Ovary (tissue), 9 donors: ENCODE results near the gene PUDP. TPM values are rescaled to one million over a fixed set of nuclear protein-coding genes. Genes with fewer than 3 reads are reported as not detected.

Experiments
- DNase-seq, 5 donors: peaks; one replicate each; pipeline ENCODE4 v3.0.0-alpha.2; 2019 to 2020
- H3K27ac ChIP-seq, 2 donors: fragments of 200-600 bp; one replicate each; pipeline versions ENCODE4 v1.5.1 to v1.8.0; 2019 to 2022
- H3K27me3 ChIP-seq: fragments of 200-600 bp; one replicate; pipeline ENCODE4 v1.8.0; 2022
- H3K36me3 ChIP-seq: fragments of 200-600 bp; sonication (generic); one replicate; pipeline ENCODE4 v1.5.1; 2019
- H3K4me1 ChIP-seq: one replicate; pipeline ENCODE4 v1.8.1; 2013; ENCODE audit warnings: mild to moderate bottlenecking, moderate library complexity; ENCODE audit not compliant: insufficient read depth
- H3K4me3 ChIP-seq: fragments of 200-600 bp; sonication (generic); one replicate; pipeline ENCODE4 v1.5.1; 2017
- H3K9me3 ChIP-seq, 2 donors: fragments of 200-600 bp in 1 of 2; sonication (generic) in 1 of 2; one replicate each; pipeline versions ENCODE4 v1.5.1 to v1.8.1; 2013 to 2019; ENCODE audit warnings: mild to moderate bottlenecking in 1 of 2, moderate library complexity in 1 of 2
- EP300 ChIP-seq: sonication (generic); formaldehyde crosslinking; IDR thresholded peaks from one replicate; pipeline ENCODE4 v1.6.1; 2017; ENCODE audit warnings: antibody characterized with exemption
- POLR2A ChIP-seq: fragments of 450-650 bp; IDR thresholded peaks from one replicate; pipeline ENCODE4 v1.6.1; 2017; ENCODE audit warnings: antibody characterized with exemption, mild to moderate bottlenecking, moderate library complexity
- WGBS, 3 donors: extraction: QIAGEN DNeasy Blood & Tissue Kit in 1 of 3; methylation state at CpG; one replicate each; pipeline versions ENCODE4 v1.1.5 to v1.1.7; 2013 to 2017; 5-methylcytosine and 5-hydroxymethylcytosine counted together
- intact Hi-C, 4 donors: fragments of 100-400 bp; cut with DNase I; formaldehyde crosslinking; loops; one replicate each; pipeline versions ENCODE4 v1.11.0 to v1.15.1; 2022 to 2023
- polyA plus RNA-seq, 2 donors: library from polyadenylated mRNA; stranded (reverse); fragments of 200-250 nt in 1 of 2; fragments of 350-450 nt in 1 of 2; fragmentation: Illumina TruSeq in 1 of 2; extraction: RNeasy Lipid Tissue Mini Kit (QIAGEN cat#74804) in 1 of 2; gene quantifications; one replicate each; pipeline ENCODE4 v1.2.3, GENCODE V29; 2013 to 2014
- total RNA-seq, 7 donors: library from RNA; depleted of rRNA in 2 of 7; stranded (reverse); fragments of >200 nt in 2 of 7; fragmentation: NEBNext Ultra II Directional in 3 of 7; extraction: Animal tissue kit (Norgen Biotek cat#: 25700) in 3 of 7; gene quantifications; one replicate each; pipeline versions ENCODE4 v1.1.0 to v1.2.4, GENCODE V29; 2016 to 2023
- TF ChIP-seq, protein P1 (sequence below), 3 donors: fragments of 450-650 bp in 2 of 3; fragments of 200-600 bp in 1 of 3; IDR thresholded peaks; one replicate each; pipeline versions ENCODE4 v1.5.1 to v1.8.0; 2016 to 2022; ENCODE audit warnings: antibody characterized with exemption in 3 of 3, mild to moderate bottlenecking in 1 of 3
- donor health status: DM: no; HTN: no; CAD: no; lungs with moderate emphysema.
- donor health status: DM: no; HTN: no; CAD: no.
- donor health status: Bipolar disorder and iron deficiency.
- donor health status: DM: yes; HTN: yes; CAD: no.
- donor health status: DM: no; HTN: no; CAD: no.
- donor health status: DM: yes; HTN: yes; CAD: no.

PUDP gene
- total and polyA plus RNA-seq, 9 donors = 7.0 to 17.9 (median 14.8) TPM

DNA sequence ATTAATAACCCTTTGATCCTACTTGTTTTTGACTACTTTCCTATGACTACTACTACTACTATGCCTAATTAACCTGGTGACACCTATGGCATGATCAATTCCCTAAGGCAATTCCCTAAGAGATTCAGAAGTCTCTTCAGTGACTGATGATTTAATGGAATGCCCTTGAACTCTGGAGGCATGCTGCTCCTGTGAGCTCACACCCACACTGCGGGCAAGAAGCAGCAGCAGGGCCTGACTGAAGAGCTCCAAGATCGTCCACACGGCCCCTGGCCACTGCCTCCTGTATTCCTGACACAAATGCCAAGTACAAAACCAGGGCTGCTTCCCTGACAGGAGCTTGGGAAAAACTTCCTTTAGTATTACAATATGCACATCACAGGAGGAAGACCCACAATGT, 74.6 kb downstream of the PUDP start:
- 32 to 42% (median 42%) methylated on average over 3 of the region's 3 CpGs for WGBS, 3 donors
- H3K4me3 ChIP-seq = no peak overlapping the region
- no peaks in the 10 kb centered on the region for H3K27me3 ChIP-seq
- no peaks in the 10 kb centered on the region for H3K9me3 ChIP-seq
- no peaks in the 10 kb centered on the region for H3K4me1 ChIP-seq
- DNase-seq = no peak
- TF ChIP-seq EP300 = no peak
- TF ChIP-seq POLR2A = no peak
- TF ChIP-seq, protein P1, sequence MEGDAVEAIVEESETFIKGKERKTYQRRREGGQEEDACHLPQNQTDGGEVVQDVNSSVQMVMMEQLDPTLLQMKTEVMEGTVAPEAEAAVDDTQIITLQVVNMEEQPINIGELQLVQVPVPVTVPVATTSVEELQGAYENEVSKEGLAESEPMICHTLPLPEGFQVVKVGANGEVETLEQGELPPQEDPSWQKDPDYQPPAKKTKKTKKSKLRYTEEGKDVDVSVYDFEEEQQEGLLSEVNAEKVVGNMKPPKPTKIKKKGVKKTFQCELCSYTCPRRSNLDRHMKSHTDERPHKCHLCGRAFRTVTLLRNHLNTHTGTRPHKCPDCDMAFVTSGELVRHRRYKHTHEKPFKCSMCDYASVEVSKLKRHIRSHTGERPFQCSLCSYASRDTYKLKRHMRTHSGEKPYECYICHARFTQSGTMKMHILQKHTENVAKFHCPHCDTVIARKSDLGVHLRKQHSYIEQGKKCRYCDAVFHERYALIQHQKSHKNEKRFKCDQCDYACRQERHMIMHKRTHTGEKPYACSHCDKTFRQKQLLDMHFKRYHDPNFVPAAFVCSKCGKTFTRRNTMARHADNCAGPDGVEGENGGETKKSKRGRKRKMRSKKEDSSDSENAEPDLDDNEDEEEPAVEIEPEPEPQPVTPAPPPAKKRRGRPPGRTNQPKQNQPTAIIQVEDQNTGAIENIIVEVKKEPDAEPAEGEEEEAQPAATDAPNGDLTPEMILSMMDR (IDR thresholded peaks at IDR 0.05) = no peak
- H3K36me3 ChIP-seq = no peaks in the 10 kb centered on the region
- H3K27ac ChIP-seq = no peak overlapping the region
- intact Hi-C loops = no loop called here

DNA sequence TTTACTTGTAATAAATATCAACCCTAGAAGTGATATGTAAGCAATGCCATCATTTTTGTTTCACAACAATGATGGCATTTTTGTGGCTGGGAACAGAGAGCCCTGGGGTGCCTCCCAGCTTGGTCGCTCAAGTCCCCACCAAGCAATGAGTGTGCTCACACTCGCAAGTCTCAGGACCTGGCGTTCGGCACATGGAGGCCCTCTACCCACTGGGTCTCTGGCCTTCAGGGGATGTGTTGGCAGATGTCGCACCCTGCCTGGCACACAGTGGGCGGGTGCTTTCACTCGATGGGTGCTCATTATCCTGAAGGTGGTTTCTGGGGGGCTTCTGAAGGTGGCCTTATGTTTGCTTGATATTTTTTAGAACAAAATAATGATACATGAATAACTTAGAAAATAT, 75.1 kb downstream of the PUDP start:
- Histone ChIP-seq H3K9me3 (no peaks in the 10 kb centered on the region), H3K36me3 (no peaks in the 10 kb centered on the region), H3K4me3 (no peak overlapping the region), H3K27ac (no peak overlapping the region), H3K4me1 (no peaks in the 10 kb centered on the region), H3K27me3 (no peaks in the 10 kb centered on the region)
- intact Hi-C loops = no loop called here
- WGBS, 3 donors = 96 to 98% (median 97%) methylated on average over 7 of the region's 7 CpGs
- TF ChIP-seq, protein P1 (IDR thresholded peaks at IDR 0.05) = no peak
- TF ChIP-seq POLR2A = no peak
- no peak for TF ChIP-seq EP300
- DNase-seq = no peak

DNA sequence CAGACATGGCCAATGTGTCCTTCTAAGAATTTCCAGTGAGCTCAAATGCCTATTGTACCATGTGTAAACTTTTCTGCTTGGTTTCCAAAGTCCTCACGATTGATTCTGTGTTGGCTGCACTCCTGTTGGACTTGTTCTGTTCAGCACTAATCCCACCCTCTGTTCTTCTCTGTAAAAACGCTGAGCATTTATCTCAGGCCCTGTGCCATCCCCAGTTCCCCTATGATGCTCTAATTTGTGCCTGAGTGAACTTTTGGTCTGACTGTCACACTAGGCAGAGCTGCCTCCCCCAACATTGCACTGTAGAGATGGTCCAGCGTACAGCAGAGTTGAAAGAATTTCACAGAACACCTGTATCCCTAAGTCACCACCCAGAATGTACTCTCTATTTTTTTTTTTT, 76.6 kb downstream of the PUDP start:
- Histone ChIP-seq H3K9me3 (no peaks in the 10 kb centered on the region), H3K27ac (no peak overlapping the region), H3K27me3 (no peaks in the 10 kb centered on the region), H3K4me1 (no peaks in the 10 kb centered on the region), H3K36me3 (no peaks in the 10 kb centered on the region), H3K4me3 (no peak overlapping the region)
- 76 to 84% (median 84%) methylated on average over 3 of the region's 3 CpGs for WGBS, 3 donors
- no peak for TF ChIP-seq EP300
- TF ChIP-seq POLR2A = no peak
- TF ChIP-seq, protein P1 (IDR thresholded peaks at IDR 0.05) = no peak
- DNase-seq = no peak
- intact Hi-C loops = no loop called here

DNA sequence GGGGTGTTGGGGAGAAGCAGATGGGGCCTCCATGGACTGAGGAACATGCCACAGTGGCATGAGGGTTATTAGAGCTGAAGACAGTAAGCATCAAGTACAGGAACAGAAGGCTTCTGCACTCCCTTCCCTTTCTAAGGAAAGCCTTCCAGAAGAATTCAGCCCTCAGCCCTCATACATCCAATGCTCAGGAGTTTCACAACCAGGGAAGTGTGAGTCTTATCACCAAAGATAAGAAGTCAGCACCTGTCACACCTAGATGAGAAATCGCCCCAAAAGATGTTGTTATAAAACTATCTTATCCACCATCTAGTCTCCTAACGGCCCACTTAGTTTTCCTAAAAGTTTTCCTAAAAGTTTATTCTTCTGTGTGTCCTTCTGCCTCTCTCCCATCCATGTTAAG, 78.4 kb downstream of the PUDP start:
- intact Hi-C loops = no loop called here
- TF ChIP-seq, protein P1 (IDR thresholded peaks at IDR 0.05) = no peak
- TF ChIP-seq POLR2A (no peak), EP300 (no peak)
- Histone ChIP-seq H3K36me3 (no peaks in the 10 kb centered on the region), H3K4me3 (no peak overlapping the region), H3K9me3 (no peaks in the 10 kb centered on the region), H3K27ac (no peak overlapping the region), H3K4me1 (no peaks in the 10 kb centered on the region), H3K27me3 (no peaks in the 10 kb centered on the region)
- WGBS, 3 donors = 81 to 85% (median 84%) methylated on average over 2 of the region's 2 CpGs
- DNase-seq = no peak
